Neural crest cell (in vitro differentiated cells): ENCODE results near the gene PDCD2L. TPM values are rescaled to one million over a fixed set of nuclear protein-coding genes. Genes with fewer than 3 reads are reported as not detected.
"Not testable (repeated sequence)": the region's sequence is repeated elsewhere in the genome, so short reads cannot be mapped to it uniquely, and the experiment has no call there.

ENCODE experiments used
- DNase-seq: peaks from one replicate; pipeline ENCODE4 v3.0.0; 2021; ENCODE audit warnings: low read depth, mixed read lengths, low spot score
- H3K27ac Mint-ChIP-seq: one replicate; pipeline ENCODE4 v1.8.0; 2021; ENCODE audit warnings: mild to moderate bottlenecking, mixed read lengths; ENCODE audit not compliant: unreplicated experiment
- H3K27me3 Mint-ChIP-seq: 2 replicates; pipeline ENCODE4 v1.8.0; 2021; ENCODE audit warnings: low read depth, mild to moderate bottlenecking, mixed read lengths
- H3K36me3 Mint-ChIP-seq: 2 replicates; pipeline ENCODE4 v1.8.0; 2021; ENCODE audit warnings: low read depth, mild to moderate bottlenecking, mixed read lengths
- H3K4me1 Mint-ChIP-seq: 2 replicates; pipeline ENCODE4 v1.8.0; 2021; ENCODE audit warnings: mixed read lengths
- H3K4me3 Mint-ChIP-seq: one replicate; pipeline ENCODE4 v1.8.0; 2021; ENCODE audit warnings: mild to moderate bottlenecking, mixed read lengths
- H3K9me3 Mint-ChIP-seq: 2 replicates; pipeline ENCODE4 v1.8.0; 2021; ENCODE audit warnings: mixed read lengths
- CTCF ChIP-seq: fragments of 200-600 bp; sonication (generic); conservative IDR thresholded peaks from 2 replicates; pipeline ENCODE4 v1.5.0; 2021; ENCODE audit warnings: antibody characterized with exemption, mild to moderate bottlenecking
- total RNA-seq: library from RNA; stranded (reverse); gene quantifications from 2 replicates; pipeline ENCODE4 v1.2.1, GENCODE V29; 2021

Gene PDCD2L
- total RNA-seq, 1 donor from 2014 or later, result 12.9 TPM

GRCh38 chr19:34391813-34392212 is 12.4 kb upstream of the PDCD2L start:
- no peak for TF ChIP-seq CTCF
- no peaks in the 10 kb centered on the region for H3K9me3 Mint-ChIP-seq
- no peak overlapping the region for H3K27ac Mint-ChIP-seq
- no peaks in the 10 kb centered on the region for H3K4me1 Mint-ChIP-seq
- no peak overlapping the region for H3K4me3 Mint-ChIP-seq
- no peaks in the 10 kb centered on the region for H3K27me3 Mint-ChIP-seq
- peaks cover 9% of the 10 kb centered on the region for H3K36me3 Mint-ChIP-seq
- DNase-seq, result no peak

DNA sequence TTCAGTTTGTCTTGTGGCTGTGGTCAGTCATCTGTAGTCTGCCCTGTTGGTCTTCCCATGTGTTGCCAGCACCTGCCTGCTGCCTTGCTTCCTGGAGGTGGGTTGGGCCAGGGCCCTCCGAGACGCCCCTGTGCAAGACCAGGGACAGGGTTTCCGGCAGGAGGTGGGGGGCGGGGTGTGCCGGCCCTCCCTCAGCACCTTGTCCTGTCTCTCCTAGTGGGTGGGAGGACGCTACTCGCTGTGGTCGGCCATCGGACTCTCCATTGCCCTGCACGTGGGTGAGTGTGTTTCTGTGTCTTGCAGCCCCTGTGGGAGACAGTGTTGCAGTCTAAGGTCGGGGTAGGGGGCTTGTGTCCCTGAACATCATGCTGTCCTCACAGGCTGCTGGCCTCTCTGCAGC is 11.2 kb upstream of the PDCD2L start:
- Mint-ChIP-seq H3K27ac (no peak overlapping the region), H3K36me3 (peaks cover 12% of the 10 kb centered on the region), H3K4me1 (no peaks in the 10 kb centered on the region), H3K4me3 (no peak overlapping the region), H3K27me3 (no peaks in the 10 kb centered on the region), H3K9me3 (no peaks in the 10 kb centered on the region)
- TF ChIP-seq CTCF, result no peak
- DNase-seq, result no peak

DNA sequence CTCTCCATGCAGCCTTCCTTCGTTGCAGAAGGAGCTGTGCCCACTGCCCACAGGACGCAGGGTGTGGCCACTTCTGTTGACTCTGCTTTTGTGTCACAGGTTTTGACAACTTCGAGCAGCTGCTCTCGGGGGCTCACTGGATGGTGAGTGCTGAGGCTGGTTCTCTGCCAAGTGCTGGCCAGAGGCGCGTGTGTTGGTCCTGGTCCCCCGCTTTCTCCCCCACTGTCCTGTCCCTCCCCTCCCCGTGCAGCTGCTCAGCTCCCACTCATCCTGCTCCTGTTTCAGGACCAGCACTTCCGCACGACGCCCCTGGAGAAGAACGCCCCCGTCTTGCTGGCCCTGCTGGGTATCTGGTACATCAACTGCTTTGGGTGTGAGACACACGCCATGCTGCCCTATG is 10.6 kb upstream of the PDCD2L start:
- Mint-ChIP-seq H3K27me3 (no peaks in the 10 kb centered on the region), H3K27ac (no peak overlapping the region), H3K4me1 (no peaks in the 10 kb centered on the region), H3K9me3 (no peaks in the 10 kb centered on the region), H3K36me3 (peaks cover 9% of the 10 kb centered on the region), H3K4me3 (no peak overlapping the region)
- no peak for TF ChIP-seq CTCF
- no peak for DNase-seq

DNA sequence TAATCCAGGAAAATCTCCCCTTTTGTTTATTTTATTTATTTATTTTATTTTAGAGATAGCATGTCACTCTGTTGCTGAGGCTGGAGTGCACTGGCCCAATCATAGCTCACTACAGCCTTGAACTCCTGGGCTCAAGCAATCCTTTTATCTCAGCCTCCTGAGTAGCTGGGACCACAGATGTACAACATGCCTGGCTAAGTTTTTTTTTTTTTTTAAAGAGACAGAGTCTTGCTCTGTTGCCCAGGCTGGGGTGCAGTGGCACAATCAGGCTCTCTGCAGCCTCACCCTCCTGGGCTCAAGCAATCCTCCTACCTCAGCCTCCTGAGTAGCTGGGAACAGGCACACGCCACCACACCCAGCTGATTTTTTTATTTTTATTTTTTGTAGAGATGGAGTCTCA is 6.3 kb upstream of the PDCD2L start:
- Mint-ChIP-seq H3K4me1 (no peaks in the 10 kb centered on the region), H3K9me3 (no peaks in the 10 kb centered on the region), H3K36me3 (peaks cover 9% of the 10 kb centered on the region), H3K27ac (no peak overlapping the region), H3K27me3 (no peaks in the 10 kb centered on the region), H3K4me3 (no peak overlapping the region)
- DNase-seq, result no peak
- TF ChIP-seq CTCF, result no peak

DNA sequence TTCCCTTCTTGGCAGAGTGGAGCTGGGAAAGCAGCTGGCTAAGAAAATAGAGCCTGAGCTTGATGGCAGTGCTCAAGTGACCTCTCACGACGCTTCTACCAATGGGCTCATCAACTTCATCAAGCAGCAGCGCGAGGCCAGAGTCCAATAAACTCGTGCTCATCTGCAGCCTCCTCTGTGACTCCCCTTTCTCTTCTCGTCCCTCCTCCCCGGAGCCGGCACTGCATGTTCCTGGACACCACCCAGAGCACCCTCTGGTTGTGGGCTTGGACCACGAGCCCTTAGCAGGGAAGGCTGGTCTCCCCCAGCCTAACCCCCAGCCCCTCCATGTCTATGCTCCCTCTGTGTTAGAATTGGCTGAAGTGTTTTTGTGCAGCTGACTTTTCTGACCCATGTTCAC is 4.3 kb upstream of the PDCD2L start:
- Mint-ChIP-seq H3K36me3 (peaks cover 9% of the 10 kb centered on the region), H3K4me1 (peaks cover 7% of the 10 kb centered on the region), H3K27ac (no peak overlapping the region), H3K27me3 (no peaks in the 10 kb centered on the region), H3K4me3 (no peak overlapping the region), H3K9me3 (no peaks in the 10 kb centered on the region)
- TF ChIP-seq CTCF, result no peak
- no peak for DNase-seq

- H3K4me3 Mint-ChIP-seq, H3K9me3 Mint-ChIP-seq, H3K4me1 Mint-ChIP-seq, H3K27ac Mint-ChIP-seq, H3K27me3 Mint-ChIP-seq, DNase-seq, H3K36me3 Mint-ChIP-seq: not testable (repeated sequence)
Observed at GRCh38 chr19:34400844-34401243, 3.4 kb upstream of the PDCD2L start.
